ENCODE results near the gene TIMP3. TPM values are rescaled to one million over a fixed set of nuclear protein-coding genes. Genes with fewer than 3 reads are reported as not detected.
A peak's percentile ranks its signal among the peaks of the same experiment; 100 is the strongest.

The TIMP3 gene
- total and polyA plus RNA-seq, 2 experiments from 2014 or later: 85.9 to 91.3 TPM

DNA sequence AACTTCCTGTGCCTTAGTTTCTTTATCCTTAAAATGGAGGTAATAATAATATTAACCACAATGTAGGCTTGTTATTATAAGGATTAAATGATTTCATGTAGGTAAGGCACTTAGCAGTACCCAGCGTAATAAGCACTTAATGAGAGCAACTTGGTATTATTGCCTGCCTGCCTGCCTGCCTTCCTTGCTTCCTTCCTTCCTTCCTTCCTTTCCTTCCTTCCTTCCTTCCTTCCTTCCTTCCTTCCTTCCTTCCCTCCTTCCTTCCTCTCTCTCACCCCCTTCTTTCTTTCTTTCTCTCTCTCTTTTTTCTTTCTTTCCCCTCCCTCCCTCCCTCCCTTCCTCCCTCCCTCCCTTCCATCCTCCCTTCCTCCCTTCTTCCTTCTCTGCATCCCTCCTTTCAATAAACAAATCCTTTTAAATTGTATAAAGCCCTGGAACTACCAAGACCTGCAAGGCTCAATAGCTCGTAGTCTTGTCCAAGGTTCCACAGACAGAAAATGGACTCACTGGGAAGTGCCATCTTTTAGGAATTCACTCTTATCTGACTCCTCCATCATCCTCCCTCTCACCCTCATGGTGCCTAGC lies 20.7 kb upstream of the TIMP3 start:
- H3K9me3 ChIP-seq (ENCODE audit: low read depth): no peaks in the 10 kb centered on the region
- no peaks in the 10 kb centered on the region for H3K36me3 ChIP-seq
- TF ChIP-seq, protein P1, sequence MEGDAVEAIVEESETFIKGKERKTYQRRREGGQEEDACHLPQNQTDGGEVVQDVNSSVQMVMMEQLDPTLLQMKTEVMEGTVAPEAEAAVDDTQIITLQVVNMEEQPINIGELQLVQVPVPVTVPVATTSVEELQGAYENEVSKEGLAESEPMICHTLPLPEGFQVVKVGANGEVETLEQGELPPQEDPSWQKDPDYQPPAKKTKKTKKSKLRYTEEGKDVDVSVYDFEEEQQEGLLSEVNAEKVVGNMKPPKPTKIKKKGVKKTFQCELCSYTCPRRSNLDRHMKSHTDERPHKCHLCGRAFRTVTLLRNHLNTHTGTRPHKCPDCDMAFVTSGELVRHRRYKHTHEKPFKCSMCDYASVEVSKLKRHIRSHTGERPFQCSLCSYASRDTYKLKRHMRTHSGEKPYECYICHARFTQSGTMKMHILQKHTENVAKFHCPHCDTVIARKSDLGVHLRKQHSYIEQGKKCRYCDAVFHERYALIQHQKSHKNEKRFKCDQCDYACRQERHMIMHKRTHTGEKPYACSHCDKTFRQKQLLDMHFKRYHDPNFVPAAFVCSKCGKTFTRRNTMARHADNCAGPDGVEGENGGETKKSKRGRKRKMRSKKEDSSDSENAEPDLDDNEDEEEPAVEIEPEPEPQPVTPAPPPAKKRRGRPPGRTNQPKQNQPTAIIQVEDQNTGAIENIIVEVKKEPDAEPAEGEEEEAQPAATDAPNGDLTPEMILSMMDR (IDR thresholded peaks at IDR 0.05; ENCODE audit: low read depth, low read length): no peak
- H3K4me1 ChIP-seq (ENCODE audit: low read depth): peaks cover 7% of the 10 kb centered on the region
- no peak overlapping the region for H3K4me3 ChIP-seq
- no peak overlapping the region for H3K27ac ChIP-seq
- no peak for DNase-seq (ENCODE audit: low read depth in 1 of 2, low spot score in 1 of 2)
- no peaks in the 10 kb centered on the region for H3K27me3 ChIP-seq

DNA sequence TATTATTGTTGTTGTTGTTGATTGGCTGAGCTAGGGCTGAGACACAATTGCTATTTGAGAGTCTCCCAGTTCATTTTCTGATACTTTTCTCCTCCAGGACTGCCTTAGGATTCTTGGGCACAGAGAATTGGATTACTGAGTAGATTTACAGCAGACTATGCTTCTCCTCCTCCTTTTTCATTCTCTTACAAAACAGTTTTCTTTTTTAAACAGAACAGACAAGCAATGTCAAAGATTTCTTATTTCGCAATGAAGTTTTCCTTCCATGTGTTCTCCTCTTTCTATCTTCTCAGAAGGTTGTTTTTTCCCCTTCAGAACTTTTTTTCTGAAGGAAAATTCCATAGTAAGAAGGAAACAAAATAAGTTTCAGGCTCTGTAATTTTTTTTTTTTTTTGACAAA lies 19.8 kb upstream of the TIMP3 start:
- H3K4me1 ChIP-seq (ENCODE audit: low read depth): peaks cover 7% of the 10 kb centered on the region
- no peaks in the 10 kb centered on the region for H3K9me3 ChIP-seq (ENCODE audit: low read depth)
- no peaks in the 10 kb centered on the region for H3K36me3 ChIP-seq
- no peak overlapping the region for H3K27ac ChIP-seq
- TF ChIP-seq, protein P1 (IDR thresholded peaks at IDR 0.05; ENCODE audit: low read depth, low read length): no peak
- no peaks in the 10 kb centered on the region for H3K27me3 ChIP-seq
- DNase-seq (ENCODE audit: low read depth in 1 of 2, low spot score in 1 of 2): peak in 1 of 2 donors; percentile 63
- no peak overlapping the region for H3K4me3 ChIP-seq

DNA sequence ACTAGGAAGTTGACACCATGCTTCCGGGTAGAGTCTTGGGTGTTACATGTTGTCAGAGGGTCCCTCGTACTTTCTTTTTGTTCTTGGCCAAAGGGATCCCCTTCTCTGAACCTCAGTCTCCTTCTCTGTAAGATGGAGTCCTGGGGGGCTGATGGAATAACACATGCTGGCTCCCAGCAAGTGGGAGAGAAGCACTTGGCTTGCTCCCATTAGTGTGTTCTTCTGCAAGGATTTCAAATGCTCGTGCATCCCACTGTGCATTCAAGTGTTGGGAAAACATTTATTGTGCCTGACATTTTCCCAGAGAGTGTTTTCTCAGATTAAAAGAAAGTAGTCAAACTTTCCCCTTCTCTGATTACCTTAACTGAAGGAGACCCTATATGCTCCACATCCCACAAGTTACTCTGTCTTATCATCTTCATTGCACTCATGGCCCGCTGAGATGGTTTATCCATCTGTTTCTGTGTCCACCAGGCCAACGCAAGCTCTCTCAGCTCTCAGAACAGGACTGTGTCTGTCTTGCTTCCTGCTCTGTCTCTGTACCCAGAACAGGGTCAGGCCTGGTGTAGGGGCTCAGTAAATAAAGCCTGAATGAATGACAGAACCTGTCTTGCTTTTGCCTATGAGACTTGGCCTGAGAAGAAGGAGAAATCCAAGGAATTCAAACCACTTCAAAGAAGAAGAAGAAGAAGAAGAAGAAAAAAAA lies 16.0 kb upstream of the TIMP3 start:
- no peaks in the 10 kb centered on the region for H3K9me3 ChIP-seq (ENCODE audit: low read depth)
- TF ChIP-seq, protein P1 (IDR thresholded peaks at IDR 0.05; ENCODE audit: low read depth, low read length): no peak
- no peak overlapping the region for H3K4me3 ChIP-seq
- no peaks in the 10 kb centered on the region for H3K27me3 ChIP-seq
- H3K4me1 ChIP-seq (ENCODE audit: low read depth): peaks cover 5% of the 10 kb centered on the region
- no peaks in the 10 kb centered on the region for H3K36me3 ChIP-seq
- no peak for DNase-seq (ENCODE audit: low read depth in 1 of 2, low spot score in 1 of 2)
- no peak overlapping the region for H3K27ac ChIP-seq

DNA sequence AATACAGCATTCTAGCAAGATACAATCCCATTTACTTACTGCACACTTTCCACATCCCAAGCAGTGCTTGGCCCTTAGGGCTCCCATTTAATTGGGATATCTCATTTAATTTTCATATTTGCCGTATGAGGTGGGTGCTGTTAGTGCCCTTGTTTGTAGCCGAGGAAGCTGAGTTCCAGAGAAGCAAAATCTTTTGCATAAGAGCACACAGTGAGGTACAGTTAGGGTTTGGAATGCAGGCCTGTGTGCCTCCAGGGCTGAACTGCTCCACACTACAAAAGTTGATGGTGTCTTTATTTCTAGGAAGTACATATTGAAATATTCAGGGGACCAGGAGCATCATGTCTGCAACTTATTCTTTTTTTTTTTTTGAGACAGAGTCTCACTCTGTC lies 15.5 kb upstream of the TIMP3 start:
- H3K27ac ChIP-seq: no peak overlapping the region
- no peaks in the 10 kb centered on the region for H3K27me3 ChIP-seq
- H3K4me3 ChIP-seq: no peak overlapping the region
- peaks cover 5% of the 10 kb centered on the region for H3K4me1 ChIP-seq (ENCODE audit: low read depth)
- no peaks in the 10 kb centered on the region for H3K9me3 ChIP-seq (ENCODE audit: low read depth)
- DNase-seq (ENCODE audit: low read depth in 1 of 2, low spot score in 1 of 2): no peak
- TF ChIP-seq, protein P1 (IDR thresholded peaks at IDR 0.05; ENCODE audit: low read depth, low read length): no peak
- no peaks in the 10 kb centered on the region for H3K36me3 ChIP-seq

DNA sequence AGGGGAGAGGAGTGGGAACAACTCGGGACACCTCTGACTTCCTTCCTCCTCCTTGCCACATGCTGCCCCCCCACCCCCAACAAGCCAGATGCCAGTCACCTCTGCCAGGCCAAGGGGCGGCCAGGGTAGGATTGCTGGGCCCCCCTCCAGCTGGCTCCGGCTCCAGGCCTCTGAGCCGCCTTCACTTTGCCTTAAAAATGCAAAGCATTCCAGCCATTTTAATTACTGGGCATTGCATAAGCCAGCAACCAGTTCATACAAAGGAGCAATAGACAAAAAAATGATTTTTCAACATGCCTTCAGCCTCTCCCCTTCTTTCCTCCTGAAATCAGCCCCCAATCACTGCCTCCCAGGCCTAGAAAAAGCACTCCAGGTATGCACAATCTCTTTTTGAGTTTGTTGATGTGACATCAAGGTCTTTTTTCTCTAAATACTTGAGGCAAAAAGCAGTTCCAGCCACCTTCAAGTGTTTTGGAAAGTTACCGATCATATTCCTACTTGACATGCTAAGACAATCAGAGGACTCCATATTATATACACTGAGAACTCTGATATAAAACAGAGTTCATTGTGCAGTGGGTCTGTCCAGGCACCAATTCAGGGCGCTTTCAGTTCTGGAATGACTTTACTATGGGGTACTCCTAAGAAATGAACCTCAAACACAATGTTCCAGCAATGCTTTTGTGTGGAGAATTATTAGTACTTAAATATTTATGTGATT lies 12.4 kb upstream of the TIMP3 start:
- Histone ChIP-seq H3K4me3 (no peak overlapping the region), H3K4me1 (ENCODE audit: low read depth) (peaks cover 5% of the 10 kb centered on the region), H3K27ac (peak overlapping the region; percentile 22), H3K27me3 (no peaks in the 10 kb centered on the region), H3K9me3 (ENCODE audit: low read depth) (no peaks in the 10 kb centered on the region), H3K36me3 (no peaks in the 10 kb centered on the region)
- TF ChIP-seq, protein P1 (IDR thresholded peaks at IDR 0.05; ENCODE audit: low read depth, low read length): no peak
- DNase-seq (ENCODE audit: low read depth in 1 of 2, low spot score in 1 of 2): peak in 1 of 2 donors; percentile 84

All from cardiac muscle cell (in vitro differentiated cells and primary cell).